HG03139 (cell line): ENCODE measurements around the gene IL26.
A peak's percentile ranks its signal among the peaks of the same experiment; 100 is the strongest.

Experiments
- ATAC-seq: cut with Tn5 transposase; IDR thresholded peaks from one replicate; pipeline ENCODE4 v1.9.1; 2021; ENCODE audit not compliant: unreplicated experiment

IL26 gene

DNA sequence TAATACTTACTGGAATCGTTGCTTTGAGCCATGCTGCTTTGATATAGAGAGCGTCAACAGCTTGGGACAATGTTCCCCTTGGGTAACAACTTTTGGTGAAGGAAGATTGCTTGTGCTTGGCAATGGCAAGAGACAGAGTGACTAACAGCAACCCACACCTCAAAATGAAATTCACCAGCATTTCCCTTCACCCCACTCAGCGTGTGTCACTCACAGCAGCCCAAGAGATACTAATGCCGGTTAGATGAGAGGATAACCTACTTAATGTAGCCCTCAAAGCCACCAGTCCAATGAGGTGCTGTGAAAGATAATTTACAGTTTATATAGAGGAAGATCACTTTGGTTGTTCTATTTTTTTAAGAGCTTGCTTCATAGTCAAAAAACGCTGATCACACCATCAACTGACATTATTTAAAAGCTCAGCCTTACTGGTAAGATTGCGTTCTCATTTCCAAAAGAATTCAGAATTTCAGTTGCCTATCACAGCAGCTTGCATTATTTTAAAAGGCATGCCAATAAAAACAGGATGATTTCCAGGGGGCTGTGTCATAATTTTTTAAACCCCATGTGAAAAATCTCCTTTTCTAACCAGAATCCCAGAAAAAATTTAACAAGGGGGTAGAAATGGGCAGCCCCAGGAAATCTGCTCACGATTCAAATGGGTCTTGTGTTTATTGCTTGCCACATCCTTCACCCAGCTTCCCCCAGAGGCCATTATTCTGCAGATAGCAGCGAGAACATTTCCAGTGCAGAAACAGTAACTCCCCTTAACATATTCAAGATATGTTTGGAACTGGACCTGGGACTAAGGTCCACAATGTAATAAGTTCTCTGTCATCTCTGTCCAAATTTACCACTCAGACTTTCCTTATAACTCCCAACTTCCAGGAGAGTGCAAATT lies at the start of gene IL26:
Gene IL26 (minus strand): TSS at position 235 of the 901 bp plus-strand sequence. CDS start 54 bp downstream, at position 181.
- no peak for ATAC-seq

DNA sequence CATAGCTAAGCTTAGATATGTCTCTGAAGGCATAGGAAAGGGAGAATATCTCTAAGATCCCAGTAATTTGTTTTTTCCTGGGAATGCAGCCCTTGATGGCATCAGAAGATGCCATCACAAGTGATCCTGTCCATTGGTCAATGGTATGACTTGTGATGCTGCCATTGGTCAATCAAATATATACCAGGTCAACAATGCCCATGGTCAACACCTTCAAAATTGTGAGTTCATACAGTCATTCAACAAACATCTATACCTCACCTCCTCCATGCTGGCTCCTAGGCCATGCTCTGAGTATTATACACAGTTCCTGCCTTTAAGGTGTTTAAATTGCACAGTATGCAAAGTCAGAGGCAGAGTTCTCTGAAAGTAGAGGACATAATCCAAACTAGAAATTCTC lies 47.1 kb upstream of the IL26 start:
- no peak for ATAC-seq

GRCh38 chr12:68271346-68271745 lies 45.7 kb upstream of the IL26 start:
- ATAC-seq, result no peak

- no peak for ATAC-seq
Measured at GRCh38 chr12:68270358-68270757, 44.7 kb upstream of the IL26 start.

DNA sequence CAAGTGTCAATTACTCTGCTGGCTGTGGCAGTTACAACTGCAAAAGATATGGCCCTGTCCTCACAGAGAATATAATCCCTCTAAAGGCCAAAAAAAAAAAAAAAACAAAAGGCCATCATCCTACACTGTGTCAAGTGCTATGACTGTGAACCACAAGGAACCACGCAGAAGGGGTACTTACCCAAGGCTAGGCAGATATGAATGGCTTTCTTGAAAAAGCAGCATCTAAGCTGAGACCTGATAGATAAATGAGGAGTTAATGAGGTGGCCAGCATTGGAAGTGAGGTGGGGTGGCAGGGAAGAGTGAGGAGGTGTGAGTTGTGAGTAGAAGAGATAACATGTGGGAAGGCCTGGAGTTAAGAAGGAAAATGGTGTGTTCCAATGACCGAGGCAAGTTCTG lies 44.2 kb upstream of the IL26 start:
- no peak for ATAC-seq

- ATAC-seq, result no peak
Measured at GRCh38 chr12:68268967-68269366, 43.4 kb upstream of the IL26 start.

DNA sequence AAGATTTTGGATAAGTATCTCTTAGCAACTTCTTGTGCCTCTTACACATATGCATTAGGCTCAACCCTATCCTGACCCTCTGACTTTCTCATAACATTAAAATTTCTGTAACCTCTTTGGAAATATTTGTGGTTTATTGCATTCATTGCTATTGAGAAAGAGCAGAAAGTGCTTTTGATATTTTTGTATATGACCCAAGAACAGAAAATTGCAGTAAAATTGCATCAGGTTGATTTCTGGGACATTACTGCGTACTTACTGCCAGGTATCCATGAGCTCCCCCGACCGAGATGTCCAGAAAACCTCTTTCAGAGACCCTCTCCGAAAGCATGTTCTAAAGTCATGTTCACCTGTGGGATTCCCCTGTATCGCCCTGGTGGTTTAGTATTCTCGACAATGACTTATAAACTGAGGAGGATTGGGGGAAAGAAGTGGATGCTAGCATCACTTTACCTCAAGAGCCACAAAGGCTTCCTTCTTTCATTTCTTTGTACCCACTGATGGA lies 42.3 kb upstream of the IL26 start:
- ATAC-seq, result no peak

- ATAC-seq, result no peak
Measured at GRCh38 chr12:68264857-68265256, 39.2 kb upstream of the IL26 start.

DNA sequence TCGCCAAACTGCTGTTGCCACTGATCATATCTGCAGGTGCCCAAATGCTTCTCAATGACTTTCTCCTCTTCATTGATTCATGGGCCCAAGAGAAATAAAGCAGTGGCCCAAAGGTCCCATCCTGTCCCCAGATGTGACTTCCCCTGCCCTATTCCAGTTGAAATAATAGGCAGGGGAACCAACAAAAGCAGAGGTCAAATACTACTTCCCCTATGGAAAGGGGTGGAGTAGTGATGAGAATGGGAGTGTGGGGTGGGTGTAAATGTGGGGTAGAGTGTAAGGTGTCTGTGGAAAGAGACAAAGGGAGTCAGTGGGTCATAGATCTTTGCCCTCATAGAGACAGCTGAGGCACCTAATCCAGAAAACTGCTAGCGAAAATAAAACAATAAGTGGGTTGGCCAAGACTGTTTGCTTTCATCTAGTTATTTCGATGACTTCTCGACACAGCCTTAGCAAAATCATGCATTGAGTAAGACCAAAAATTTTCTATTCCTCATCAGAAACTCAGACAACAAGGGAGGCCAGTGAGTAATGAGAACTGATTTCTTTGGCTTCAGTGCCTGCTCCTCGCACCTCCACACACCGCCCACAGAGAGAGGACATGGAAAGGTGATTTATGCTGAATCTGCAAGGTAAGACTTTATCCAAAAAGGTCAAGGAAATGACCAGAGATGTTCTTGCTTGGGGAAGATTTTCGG lies 38.7 kb upstream of the IL26 start:
- no peak for ATAC-seq

GRCh38 chr12:68263366-68263765 lies 37.8 kb upstream of the IL26 start:
- ATAC-seq, result no peak

- no peak for ATAC-seq
Measured at GRCh38 chr12:68261896-68262295, 36.3 kb upstream of the IL26 start.

GRCh38 chr12:68260153-68260552 lies 34.5 kb upstream of the IL26 start:
- no peak for ATAC-seq

DNA sequence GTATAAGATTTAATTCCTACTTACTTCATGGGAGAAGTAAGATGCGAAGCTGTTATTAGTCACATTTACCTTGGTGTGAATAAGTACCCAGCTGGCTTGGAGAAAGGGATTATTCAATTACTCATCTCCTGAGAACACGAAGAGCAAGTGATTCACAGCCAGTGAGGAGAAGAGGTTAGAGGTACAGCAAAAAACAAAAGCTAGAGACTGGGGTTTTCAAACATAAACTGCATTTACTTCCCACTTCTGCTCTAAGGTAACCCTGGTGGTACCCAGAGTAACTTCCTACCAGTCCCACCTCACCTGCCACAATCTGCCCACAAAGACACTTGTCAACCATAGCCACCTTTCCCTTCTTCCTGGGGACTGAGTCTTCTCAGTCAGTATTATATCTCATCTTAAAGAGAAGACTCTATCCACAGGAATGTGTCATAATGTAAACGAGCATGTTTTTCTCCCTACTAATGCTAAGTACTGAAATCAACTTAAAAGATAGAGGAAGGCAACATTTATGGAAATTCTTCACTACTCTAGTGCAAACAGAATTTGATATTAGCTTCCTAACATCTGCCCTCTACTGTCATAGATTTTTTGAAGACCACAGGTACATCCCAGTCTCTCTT lies 33.8 kb upstream of the IL26 start:
- ATAC-seq, result no peak

GRCh38 chr12:68253504-68253903 lies 27.9 kb upstream of the IL26 start, which contains the start of gene IL22:
Gene IL22 (minus strand): TSS chr12:68253604. CDS start chr12:68253448, 156 bp downstream.
- no peak for ATAC-seq

DNA sequence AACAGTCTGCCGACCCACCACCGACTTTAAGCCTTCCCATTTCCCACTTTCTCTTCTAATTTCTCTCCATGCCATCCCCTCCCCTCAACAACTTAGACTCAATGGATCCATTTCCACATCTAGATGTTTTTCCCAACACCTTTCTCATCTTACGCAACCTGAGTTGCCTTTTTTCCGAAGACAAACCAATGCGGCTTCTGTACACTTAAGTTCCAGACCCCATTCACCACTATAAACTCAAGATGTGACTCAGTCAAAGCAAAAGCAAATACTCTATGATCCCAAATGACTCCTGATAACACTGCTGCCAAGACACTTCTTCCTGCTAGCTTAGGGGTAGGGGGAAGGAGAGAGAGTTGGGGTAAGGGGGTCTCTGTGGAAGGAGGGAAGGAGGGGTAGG lies 26.5 kb upstream of the IL26 start:
- ATAC-seq, result no peak

DNA sequence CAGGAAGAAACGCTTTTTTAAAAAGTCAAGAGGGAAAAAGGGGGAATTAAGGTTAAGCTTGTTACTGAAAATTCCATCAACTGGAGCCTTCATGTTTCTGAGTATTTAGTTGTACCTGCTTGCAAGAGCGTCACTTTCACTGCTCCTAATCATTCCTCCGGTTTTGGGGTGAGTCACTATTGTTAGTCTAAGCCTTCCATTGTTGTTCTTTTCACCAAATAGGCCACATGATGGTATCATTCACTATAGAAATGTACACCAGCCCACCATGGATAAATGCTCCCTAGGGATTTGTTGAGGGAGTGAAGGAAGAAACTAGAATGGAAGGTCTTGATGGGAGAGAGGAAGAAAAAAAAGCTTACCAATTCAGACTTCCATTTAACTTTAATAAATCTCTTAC lies 24.8 kb upstream of the IL26 start:
- no peak for ATAC-seq

DNA sequence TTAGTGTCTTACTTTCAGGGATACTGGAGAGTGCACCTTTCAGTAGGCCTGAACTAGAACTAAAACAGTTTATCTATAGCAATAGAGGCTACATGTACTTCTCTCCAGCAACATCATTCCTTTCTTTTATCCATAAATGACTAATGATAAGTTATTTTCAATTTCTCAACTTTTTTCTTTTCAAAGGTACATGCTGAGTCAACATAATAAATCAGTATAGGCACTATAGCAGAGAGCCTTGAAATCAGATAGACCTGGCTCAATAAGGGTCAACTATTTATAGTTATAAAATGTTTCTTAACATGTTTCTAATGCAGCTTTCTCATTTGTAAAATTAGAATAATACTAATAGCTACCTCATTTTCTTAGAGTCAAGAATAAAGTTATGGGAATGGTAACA lies 22.2 kb upstream of the IL26 start:
- no peak for ATAC-seq

DNA sequence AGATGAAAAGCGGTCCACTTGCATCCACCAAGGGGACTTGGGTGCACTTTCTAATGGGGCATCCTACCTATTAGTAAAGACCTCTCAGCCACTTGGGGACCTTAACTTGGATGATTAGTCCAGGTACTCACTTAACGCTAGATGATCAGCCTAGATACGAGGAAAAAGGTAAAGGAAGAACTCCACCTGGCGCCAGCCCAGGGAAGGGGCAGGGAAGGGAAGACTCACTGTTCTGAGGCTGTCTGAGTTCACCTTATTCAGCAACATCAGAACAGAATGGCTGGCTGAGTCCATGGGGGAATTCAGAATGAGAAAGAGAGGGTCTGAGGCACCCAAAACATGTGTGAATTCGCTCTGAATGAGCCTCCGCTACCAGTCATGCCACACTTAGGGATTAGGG lies 20.7 kb upstream of the IL26 start:
- no peak for ATAC-seq

GRCh38 chr12:68245180-68246021 lies 19.8 kb upstream of the IL26 start:
- no peak for ATAC-seq

DNA sequence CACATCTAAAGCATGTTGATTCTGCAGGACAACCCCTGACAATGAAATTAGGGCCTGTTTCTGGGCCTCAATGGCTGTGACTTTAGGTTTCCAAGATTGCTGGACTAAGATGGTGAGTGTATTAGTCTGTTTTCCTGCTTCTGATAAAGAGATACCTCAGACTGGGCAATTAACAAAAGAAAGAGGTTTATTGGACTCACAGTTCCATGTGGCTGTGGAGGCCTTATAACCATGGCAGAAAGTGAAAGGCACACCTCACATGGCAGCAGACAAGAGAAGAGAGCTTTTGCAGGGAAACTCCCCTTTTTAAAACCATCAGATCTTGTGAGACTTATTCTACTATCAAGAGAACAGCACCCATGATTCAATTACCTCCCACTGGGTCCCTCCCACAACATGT lies 17.2 kb upstream of the IL26 start:
- ATAC-seq, result no peak

DNA sequence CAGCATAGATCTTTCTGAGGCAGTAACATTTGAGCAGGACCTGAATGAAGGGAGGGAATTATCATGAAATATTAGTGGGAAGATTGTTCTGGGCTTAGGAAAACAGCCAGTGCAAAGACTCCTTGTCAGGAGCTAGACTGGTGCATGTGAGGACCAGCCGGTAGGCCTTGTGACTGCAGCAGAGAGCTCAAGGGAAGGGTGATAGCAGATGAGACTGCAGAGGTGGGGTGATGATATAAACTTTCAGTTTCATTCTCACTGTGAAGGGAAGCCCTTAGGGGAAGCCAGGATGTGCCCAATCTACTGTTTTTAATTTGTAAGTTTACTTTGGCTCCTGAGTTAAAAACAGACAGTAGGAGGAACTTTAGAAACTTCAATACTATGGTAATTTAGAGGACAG lies 15.4 kb upstream of the IL26 start:
- peak; percentile 98 for ATAC-seq
